Effector memory CD8-positive, alpha-beta T cell (primary cell): ENCODE measurements around the gene MGLL.

Experiments used
- ATAC-seq: fragments of 150-1000 bp; cut with Tn5 transposase; replicated peaks from 2 replicates; pipeline ENCODE4 v1.10.0; 2021; ENCODE audit warnings: mild to moderate bottlenecking, moderate library complexity
- DNase-seq, 3 experiments: peaks; one replicate each; pipeline ENCODE4 v3.0.0; 2021
- H3K27ac Mint-ChIP-seq, 2 donors: one replicate each; pipeline ENCODE4 v1.8.0; 2022; ENCODE audit warnings: mild to moderate bottlenecking in 2 of 2, mixed read lengths in 2 of 2, moderate library complexity in 2 of 2
- H3K27me3 Mint-ChIP-seq, 2 donors: one replicate each; pipeline ENCODE4 v1.8.0; 2022; ENCODE audit warnings: mixed read lengths in 2 of 2
- H3K36me3 Mint-ChIP-seq: one replicate; pipeline ENCODE4 v1.8.0; 2022; ENCODE audit warnings: mild to moderate bottlenecking, moderate library complexity, mixed read lengths; ENCODE audit not compliant: insufficient read depth
- H3K4me1 Mint-ChIP-seq, 2 donors: one replicate each; pipeline ENCODE4 v1.8.0; 2022; ENCODE audit warnings: low read depth in 2 of 2, mixed read lengths in 2 of 2
- H3K4me3 Mint-ChIP-seq, 2 donors: one replicate each; pipeline ENCODE4 v1.8.0; 2022; ENCODE audit warnings: mild to moderate bottlenecking in 2 of 2, mixed read lengths in 2 of 2, moderate library complexity in 2 of 2
- H3K9me3 Mint-ChIP-seq, 2 donors: one replicate each; pipeline ENCODE4 v1.8.0; 2022; ENCODE audit warnings: mixed read lengths in 2 of 2

Gene MGLL

GRCh38 chr3:127714866-127715265, 107.4 kb downstream of the MGLL start:
- no peaks in the 10 kb centered on the region for H3K9me3 Mint-ChIP-seq
- ATAC-seq (no peak), DNase-seq (no peak)
- H3K27ac Mint-ChIP-seq = no peak overlapping the region
- H3K4me1 Mint-ChIP-seq = no peaks in the 10 kb centered on the region
- peaks cover 9 to 52% of the 10 kb centered on the region in 2 donors for H3K27me3 Mint-ChIP-seq
- H3K4me3 Mint-ChIP-seq = no peak overlapping the region
- H3K36me3 Mint-ChIP-seq = no peaks in the 10 kb centered on the region

DNA sequence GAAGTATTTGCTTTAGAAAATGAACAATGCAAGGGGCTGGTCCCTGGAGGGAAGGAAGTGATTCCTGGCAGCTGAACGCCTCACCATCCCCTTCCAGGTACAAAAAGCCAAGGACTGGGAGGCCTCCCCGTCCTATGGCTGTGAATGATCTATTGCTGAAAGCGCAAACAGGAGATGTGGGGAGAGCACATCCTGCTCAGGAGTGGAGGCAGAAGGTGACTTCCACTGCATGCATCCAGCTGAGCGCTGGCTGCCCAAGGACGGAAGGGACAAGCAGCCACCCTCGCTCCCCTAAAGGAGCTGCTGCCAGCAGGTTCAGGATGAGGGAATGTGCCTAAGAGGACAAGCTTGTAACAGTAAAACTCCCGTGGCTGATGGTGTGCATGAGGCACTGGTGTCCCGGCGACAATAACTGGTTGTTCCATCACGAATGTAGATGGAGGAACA, 108.2 kb downstream of the MGLL start:
- Mint-ChIP-seq H3K27me3 (peaks cover 9 to 52% of the 10 kb centered on the region in 2 donors), H3K4me3 (no peak overlapping the region), H3K4me1 (no peaks in the 10 kb centered on the region), H3K36me3 (no peaks in the 10 kb centered on the region), H3K9me3 (no peaks in the 10 kb centered on the region), H3K27ac (no peak overlapping the region)
- ATAC-seq = no peak
- no peak for DNase-seq

GRCh38 chr3:127712881-127713771, 109.2 kb downstream of the MGLL start:
- no peaks in the 10 kb centered on the region for H3K4me1 Mint-ChIP-seq
- H3K27me3 Mint-ChIP-seq = peaks cover 9 to 44% of the 10 kb centered on the region in 2 donors
- no peaks in the 10 kb centered on the region for H3K9me3 Mint-ChIP-seq
- H3K36me3 Mint-ChIP-seq = no peaks in the 10 kb centered on the region
- ATAC-seq (no peak), DNase-seq (no peak)
- no peak overlapping the region for H3K27ac Mint-ChIP-seq
- no peak overlapping the region for H3K4me3 Mint-ChIP-seq

DNA sequence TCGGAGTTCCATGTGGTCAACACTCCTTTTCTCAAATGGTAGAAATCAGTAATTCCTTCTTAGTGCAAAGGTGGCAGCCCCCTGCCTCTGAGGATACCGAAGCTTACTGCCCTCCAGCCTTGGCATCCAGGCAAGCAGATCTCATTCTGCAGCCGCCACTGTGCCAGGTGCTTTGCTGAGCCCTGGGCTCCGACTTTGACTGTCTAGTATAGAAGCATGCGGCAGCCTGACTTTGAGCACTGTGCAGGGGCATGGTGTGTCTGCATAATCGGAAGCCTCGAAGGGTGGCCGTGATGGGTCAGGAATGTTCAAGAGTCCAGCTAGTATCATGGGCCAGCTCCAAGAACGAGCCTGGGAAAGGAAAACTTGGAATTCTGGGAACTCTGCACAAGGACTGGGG, 109.9 kb downstream of the MGLL start:
- H3K4me1 Mint-ChIP-seq = no peaks in the 10 kb centered on the region
- no peak overlapping the region for H3K27ac Mint-ChIP-seq
- DNase-seq (no peak), ATAC-seq (no peak)
- H3K9me3 Mint-ChIP-seq = no peaks in the 10 kb centered on the region
- no peak overlapping the region for H3K4me3 Mint-ChIP-seq
- H3K36me3 Mint-ChIP-seq = no peaks in the 10 kb centered on the region
- H3K27me3 Mint-ChIP-seq = peaks cover 9 to 39% of the 10 kb centered on the region in 2 donors

DNA sequence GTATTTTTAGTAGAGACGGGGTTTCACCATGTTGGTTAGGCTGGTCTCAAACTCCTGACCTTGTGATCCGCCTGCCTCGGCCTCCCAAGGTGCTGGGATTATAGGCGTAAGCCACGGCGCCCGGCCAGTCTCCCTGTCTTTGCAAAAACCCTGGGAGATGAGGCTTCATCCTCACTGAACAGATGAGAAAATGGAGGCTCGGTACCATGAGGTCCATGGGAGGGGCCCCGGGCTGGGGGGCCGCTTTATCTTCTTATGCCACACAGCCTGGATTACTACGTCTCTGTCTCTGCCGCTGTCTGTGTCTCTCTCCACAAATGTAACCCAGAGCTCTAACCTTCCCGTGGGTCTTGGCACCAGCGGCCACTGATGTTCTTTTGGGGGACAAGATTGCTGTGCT, 110.4 kb downstream of the MGLL start:
- peaks cover 9 to 35% of the 10 kb centered on the region in 2 donors for H3K27me3 Mint-ChIP-seq
- H3K4me1 Mint-ChIP-seq = no peaks in the 10 kb centered on the region
- DNase-seq (no peak), ATAC-seq (no peak)
- H3K27ac Mint-ChIP-seq = no peak overlapping the region
- H3K9me3 Mint-ChIP-seq = no peaks in the 10 kb centered on the region
- no peak overlapping the region for H3K4me3 Mint-ChIP-seq
- no peaks in the 10 kb centered on the region for H3K36me3 Mint-ChIP-seq

GRCh38 chr3:127711021-127711695, 111.2 kb downstream of the MGLL start:
- Mint-ChIP-seq H3K27ac (no peak overlapping the region), H3K9me3 (no peaks in the 10 kb centered on the region), H3K4me1 (no peaks in the 10 kb centered on the region), H3K4me3 (no peak overlapping the region), H3K36me3 (no peaks in the 10 kb centered on the region), H3K27me3 (peaks cover 9 to 29% of the 10 kb centered on the region in 2 donors)
- DNase-seq (no peak), ATAC-seq (no peak)

- H3K36me3 Mint-ChIP-seq = no peaks in the 10 kb centered on the region
- DNase-seq (no peak), ATAC-seq (no peak)
- H3K4me1 Mint-ChIP-seq = no peaks in the 10 kb centered on the region
- H3K27ac Mint-ChIP-seq = no peak overlapping the region
- H3K9me3 Mint-ChIP-seq = no peaks in the 10 kb centered on the region
- H3K4me3 Mint-ChIP-seq = no peak overlapping the region
- peaks cover 5 to 25% of the 10 kb centered on the region in 2 donors for H3K27me3 Mint-ChIP-seq
Measured at GRCh38 chr3:127710155-127710941, 112.0 kb downstream of the MGLL start.

GRCh38 chr3:127709320-127710060, 112.8 kb downstream of the MGLL start:
- no peak for ATAC-seq
- Mint-ChIP-seq H3K36me3 (no peaks in the 10 kb centered on the region), H3K4me1 (no peaks in the 10 kb centered on the region), H3K9me3 (no peaks in the 10 kb centered on the region), H3K27me3 (peaks cover 2 to 23% of the 10 kb centered on the region in 2 donors), H3K4me3 (no peak overlapping the region), H3K27ac (no peak overlapping the region)
- no peak for DNase-seq

- H3K27ac Mint-ChIP-seq = no peak overlapping the region
- H3K9me3 Mint-ChIP-seq = no peaks in the 10 kb centered on the region
- no peak overlapping the region for H3K4me3 Mint-ChIP-seq
- ATAC-seq = no peak
- no peak for DNase-seq
- H3K36me3 Mint-ChIP-seq = no peaks in the 10 kb centered on the region
- peaks cover 9 to 23% of the 10 kb centered on the region in 2 donors for H3K27me3 Mint-ChIP-seq
- no peaks in the 10 kb centered on the region for H3K4me1 Mint-ChIP-seq
Measured at GRCh38 chr3:127708837-127709236, 113.5 kb downstream of the MGLL start.

- Mint-ChIP-seq H3K36me3 (no peaks in the 10 kb centered on the region), H3K4me1 (no peaks in the 10 kb centered on the region), H3K27ac (no peak overlapping the region), H3K9me3 (peaks cover 0 to 3% of the 10 kb centered on the region in 2 donors), H3K27me3 (peaks cover 18 to 29% of the 10 kb centered on the region in 2 donors), H3K4me3 (no peak overlapping the region)
- ATAC-seq = no peak
- no peak for DNase-seq
Measured at GRCh38 chr3:127707851-127708411, 114.4 kb downstream of the MGLL start.

GRCh38 chr3:127706785-127707351, 115.4 kb downstream of the MGLL start:
- Mint-ChIP-seq H3K36me3 (no peaks in the 10 kb centered on the region), H3K4me1 (no peaks in the 10 kb centered on the region), H3K27ac (no peak overlapping the region), H3K4me3 (no peak overlapping the region), H3K27me3 (peaks cover 19 to 27% of the 10 kb centered on the region in 2 donors), H3K9me3 (peaks cover 0 to 3% of the 10 kb centered on the region in 2 donors)
- DNase-seq (no peak), ATAC-seq (no peak)

- peaks cover 0 to 3% of the 10 kb centered on the region in 2 donors for H3K9me3 Mint-ChIP-seq
- no peak overlapping the region for H3K27ac Mint-ChIP-seq
- H3K27me3 Mint-ChIP-seq = peaks cover 24 to 33% of the 10 kb centered on the region in 2 donors
- no peaks in the 10 kb centered on the region for H3K36me3 Mint-ChIP-seq
- no peaks in the 10 kb centered on the region for H3K4me1 Mint-ChIP-seq
- H3K4me3 Mint-ChIP-seq = no peak overlapping the region
- DNase-seq (no peak), ATAC-seq (no peak)
Measured at GRCh38 chr3:127706312-127706711, 116.0 kb downstream of the MGLL start.
